Erythroblast (primary cell): ENCODE measurements around the gene ALKBH4.
"Not testable (repeated sequence)": the region's sequence is repeated elsewhere in the genome, so short reads cannot be mapped to it uniquely, and the experiment has no call there.

ENCODE experiments used
- DNase-seq, 2 experiments: peaks; one replicate each; lab custom pipeline; 2025; lab: John Stamatoyannopoulos, UW
- GATA1 ChIP-seq: IDR thresholded peaks from 2 replicates; pipeline ENCODE4 v1.6.1; 2011; ENCODE audit warnings: low read depth, mild to moderate bottlenecking, control low read depth, low read length, moderate library complexity
- POLR2A ChIP-seq: IDR thresholded peaks from 2 replicates; pipeline ENCODE4 v1.6.1; 2011; ENCODE audit warnings: mild to moderate bottlenecking, low read length

The ALKBH4 gene

DNA sequence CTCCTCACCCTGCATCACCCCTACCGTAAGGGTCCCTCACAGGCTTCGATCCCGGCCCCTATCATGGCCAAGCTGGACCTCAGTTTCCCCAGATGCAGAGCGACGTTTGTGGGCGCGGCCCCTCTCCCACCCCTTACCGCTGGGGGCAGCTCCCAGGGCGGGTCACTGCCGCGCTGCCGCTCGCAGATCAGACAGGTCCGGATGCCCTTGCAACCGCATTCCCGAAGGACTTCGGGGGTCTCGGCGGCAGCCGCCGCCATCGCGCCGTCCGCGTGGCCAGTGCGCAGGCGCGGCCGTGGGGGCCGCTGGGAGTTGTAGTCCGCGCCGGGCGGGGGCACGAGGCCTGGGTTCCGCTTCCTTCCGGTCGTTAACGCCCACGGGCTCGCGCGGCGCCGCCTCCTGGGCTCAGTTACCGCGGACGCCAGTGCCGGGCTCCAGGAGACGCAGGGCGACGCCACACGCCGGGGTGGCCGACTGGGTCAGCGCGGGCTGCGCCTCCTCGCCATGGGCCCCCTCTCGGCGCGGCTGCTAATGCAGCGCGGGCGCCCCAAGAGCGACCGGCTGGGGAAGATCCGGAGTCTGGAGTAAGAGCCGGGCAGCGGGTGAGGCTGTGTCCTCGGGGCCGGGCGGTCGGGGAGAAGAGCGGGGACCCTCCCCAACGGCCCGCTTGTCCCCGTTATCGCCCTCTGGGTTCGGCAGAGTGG lies at the start of gene ALKBH4, which contains the start of gene LRWD1:
Gene ALKBH4 (minus strand): TSS at position 287 of the 704 bp plus-strand sequence. CDS start 27 bp downstream, at position 260.
Gene LRWD1 (plus strand): TSS at position 408 of the 704 bp plus-strand sequence. CDS start 97 bp downstream, at position 505.
- no peak for TF ChIP-seq GATA1
- peak; percentile 70 for TF ChIP-seq POLR2A
- peak; percentile 94 to 97 for DNase-seq

GRCh38 chr7:102512642-102513221 lies 48.1 kb upstream of the ALKBH4 start:
- not testable (repeated sequence) for DNase-seq

DNA sequence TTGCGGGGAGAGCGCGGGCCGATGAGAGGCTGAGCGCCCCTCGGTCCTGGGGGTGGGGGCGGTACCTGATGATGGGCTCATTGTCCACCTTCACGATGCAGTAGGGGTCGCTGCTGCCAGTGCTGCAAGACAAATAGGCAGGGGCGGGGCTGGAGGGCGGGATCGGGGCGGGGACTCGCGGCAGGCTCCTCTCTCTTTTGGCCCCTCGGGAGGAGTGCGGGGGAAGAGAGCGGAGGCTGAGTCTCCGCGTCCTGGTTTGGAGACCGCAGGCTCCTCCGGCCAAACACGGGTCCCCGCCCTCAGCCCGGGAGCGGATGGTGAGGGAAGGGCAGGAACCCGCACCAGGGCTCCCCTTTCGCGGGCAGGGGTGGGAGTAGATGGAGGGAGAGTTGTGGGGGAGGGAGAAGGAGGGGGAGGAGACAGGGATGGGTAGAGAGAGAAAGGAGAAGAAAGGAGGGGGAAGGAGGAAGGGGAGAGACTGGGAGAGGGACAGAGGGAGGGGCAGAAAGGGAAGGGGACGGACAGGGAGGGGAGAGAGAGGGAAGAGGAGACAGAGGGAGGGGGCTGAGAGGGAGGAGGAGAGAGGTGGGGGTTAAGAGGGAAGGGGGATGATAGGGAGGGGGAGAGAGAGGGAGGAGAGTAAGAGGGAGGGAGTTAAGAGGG lies 47.3 kb upstream of the ALKBH4 start:
- not testable (repeated sequence) for DNase-seq

DNA sequence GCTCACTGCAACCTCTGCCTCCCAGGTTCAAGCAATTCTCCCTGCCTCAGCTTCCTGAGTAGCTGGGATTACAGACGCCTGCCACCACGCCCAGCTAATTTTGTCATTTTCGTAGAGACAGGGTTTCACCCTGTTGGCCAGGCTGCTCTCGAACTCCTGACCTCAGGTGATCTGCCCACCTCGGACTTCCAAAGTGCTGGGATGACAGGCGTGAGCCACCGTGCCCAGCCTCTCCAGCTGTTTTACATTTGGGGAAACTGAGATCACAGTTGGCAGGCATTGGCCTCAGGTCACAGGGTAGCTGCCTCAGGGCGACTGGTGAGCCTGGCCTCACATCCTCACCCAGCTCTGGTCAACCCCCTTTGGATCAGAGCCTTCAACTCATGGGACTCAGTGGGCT lies 45.9 kb upstream of the ALKBH4 start:
- DNase-seq = not testable (repeated sequence)

- not testable (repeated sequence) for DNase-seq
Measured at GRCh38 chr7:102507410-102508088, 42.9 kb upstream of the ALKBH4 start.

GRCh38 chr7:102505298-102506185 lies 40.9 kb upstream of the ALKBH4 start:
- not testable (repeated sequence) for DNase-seq

DNA sequence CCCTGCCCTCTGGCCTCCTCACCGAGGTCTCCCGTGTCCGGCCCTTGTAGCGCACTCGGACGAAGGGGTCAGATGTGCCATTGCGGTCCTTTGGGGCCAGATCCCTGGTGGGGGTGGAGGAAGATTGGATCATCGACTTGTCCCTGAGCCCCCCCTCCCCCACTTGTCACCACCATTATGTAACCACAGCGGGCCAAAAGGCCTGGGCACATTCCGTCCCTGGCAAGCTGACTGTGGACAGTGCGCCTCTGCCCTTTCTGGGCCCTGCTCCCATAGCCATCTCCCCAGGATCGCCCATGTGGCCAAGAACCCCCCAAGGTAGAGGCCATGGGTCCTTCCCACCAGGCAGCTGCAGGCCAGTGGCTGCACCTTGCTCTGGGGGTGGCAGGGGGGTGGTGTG lies 38.5 kb upstream of the ALKBH4 start:
- DNase-seq = not testable (repeated sequence)

- DNase-seq = not testable (repeated sequence)
Measured at GRCh38 chr7:102498321-102498720, 33.7 kb upstream of the ALKBH4 start.

DNA sequence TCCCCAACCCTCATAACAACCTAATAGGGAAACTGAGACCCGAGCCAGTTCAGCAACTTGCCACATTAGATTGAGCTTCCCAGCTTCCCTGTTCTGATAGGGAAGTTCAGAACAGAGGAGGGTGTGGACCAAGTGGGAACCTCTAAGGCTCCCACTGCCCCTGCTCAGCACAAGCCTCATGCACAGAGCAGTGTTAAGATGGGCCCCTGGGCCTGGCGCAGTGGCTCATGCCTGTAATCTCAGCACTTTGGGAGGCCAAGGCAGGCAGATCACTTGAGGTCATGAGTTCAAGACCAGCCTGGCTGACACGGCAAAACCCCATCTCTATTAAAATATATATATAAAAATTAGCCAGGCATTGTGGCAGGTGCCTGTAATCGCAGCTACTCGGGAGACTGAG lies 32.6 kb upstream of the ALKBH4 start:
- not testable (repeated sequence) for DNase-seq

GRCh38 chr7:102496861-102497260 lies 32.2 kb upstream of the ALKBH4 start:
- DNase-seq = not testable (repeated sequence)

DNA sequence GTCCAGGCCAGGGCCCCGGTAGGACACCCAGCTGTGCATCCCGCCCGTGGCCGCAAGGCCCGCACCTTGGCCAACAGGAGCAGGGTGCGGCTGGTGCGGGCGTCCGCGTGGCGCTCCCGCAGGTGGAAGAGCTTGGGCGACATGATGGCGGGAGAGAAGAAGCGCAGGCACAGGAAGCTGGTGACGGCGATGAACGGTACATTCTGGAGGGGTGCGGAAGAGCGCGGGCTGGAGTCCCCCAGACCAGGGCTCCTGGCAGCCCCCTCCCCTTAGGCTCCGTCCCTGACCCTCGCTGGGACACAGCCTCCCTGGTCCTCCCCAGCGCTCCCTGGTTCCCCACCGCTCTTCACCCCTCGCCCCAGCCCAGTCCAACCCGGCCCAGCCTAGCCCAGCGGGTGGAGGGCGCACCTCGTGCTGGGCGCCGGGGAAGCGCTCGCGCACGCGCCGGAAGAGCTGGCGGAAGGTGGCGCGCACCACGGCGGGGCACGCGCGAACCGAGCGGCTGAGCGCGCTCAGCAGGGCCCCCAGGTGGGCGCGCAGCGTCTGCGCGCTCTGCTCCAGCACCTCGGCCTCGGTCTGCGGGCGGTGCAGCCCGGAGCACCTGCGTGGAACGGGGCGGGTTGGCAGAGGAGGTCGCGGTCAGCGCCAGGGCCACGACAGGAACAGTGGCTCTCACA lies 29.9 kb upstream of the ALKBH4 start:
- DNase-seq = not testable (repeated sequence)

- DNase-seq = not testable (repeated sequence)
Measured at GRCh38 chr7:102494026-102494425, 29.4 kb upstream of the ALKBH4 start.

DNA sequence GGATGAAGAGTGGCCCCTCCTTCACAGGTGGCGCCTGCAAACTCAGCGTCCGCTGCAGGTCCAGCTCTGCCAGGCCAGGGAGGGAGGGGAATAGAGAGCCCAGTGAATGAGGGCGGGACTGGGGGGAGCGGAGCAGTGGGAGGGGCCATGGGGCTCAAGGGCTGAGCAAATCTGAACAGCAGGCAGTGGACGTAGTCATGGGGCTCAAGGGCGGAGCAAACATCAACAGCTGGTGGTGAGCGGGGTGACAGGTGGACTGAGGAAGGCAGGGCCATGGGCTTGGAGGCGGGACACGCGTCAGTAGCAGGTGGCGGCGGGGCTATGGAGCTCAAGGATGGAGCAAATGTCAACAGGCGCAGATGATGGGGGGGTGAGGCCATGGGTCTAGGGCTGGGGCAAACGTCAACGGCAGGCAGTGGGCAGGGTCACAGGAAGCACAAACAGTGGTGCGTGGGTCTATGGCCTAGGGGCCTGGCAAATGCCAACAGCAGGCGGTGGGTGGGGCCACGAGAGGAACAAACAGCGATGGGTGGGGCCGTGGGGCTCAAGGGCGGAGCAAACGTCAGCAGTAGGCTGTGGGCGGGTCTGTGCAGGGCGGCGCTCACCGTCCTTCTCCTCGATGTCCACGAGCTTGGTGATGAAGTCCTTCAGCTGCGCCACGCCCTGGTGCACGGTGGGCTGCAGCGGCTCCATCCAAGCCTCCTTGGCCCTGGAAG lies 28.7 kb upstream of the ALKBH4 start:
- not testable (repeated sequence) for DNase-seq

- not testable (repeated sequence) for DNase-seq
Measured at GRCh38 chr7:102490529-102491075, 25.9 kb upstream of the ALKBH4 start.

GRCh38 chr7:102484317-102484716 lies 19.7 kb upstream of the ALKBH4 start:
- DNase-seq = not testable (repeated sequence)

- DNase-seq = not testable (repeated sequence)
Measured at GRCh38 chr7:102481962-102482361, 17.3 kb upstream of the ALKBH4 start.

GRCh38 chr7:102479982-102480637 lies 15.4 kb upstream of the ALKBH4 start:
- not testable (repeated sequence) for DNase-seq

DNA sequence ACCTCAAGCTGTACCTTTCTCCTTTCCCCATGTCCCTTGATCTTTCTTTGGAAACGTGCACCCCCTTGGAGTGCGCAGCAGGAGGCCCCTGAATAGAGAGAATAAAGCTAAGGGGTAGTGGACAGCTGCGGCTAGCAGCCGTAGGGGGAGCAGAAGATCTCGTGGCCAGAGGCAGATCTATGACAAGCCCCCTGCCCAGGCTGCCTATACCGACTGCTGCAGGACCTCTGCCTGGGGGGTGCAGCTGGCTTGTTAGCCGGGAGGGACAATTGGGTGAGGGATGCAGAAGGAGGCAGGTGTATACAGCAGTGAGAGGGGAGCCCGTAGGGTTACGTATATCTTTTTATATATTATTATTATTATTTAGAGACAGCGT lies 14.5 kb upstream of the ALKBH4 start:
- not testable (repeated sequence) for DNase-seq
